KOPT-K1 (cell line): ENCODE measurements around the gene JMJD7.

Experiments
- H3K27ac ChIP-seq: fragments of 200-600 bp; sonication (generic); 2 replicates; pipeline ENCODE4 v1.5.1; 2016; ENCODE audit warnings: antibody characterized with exemption, mild to moderate bottlenecking, low read depth, low read length; ENCODE audit not compliant: poor library complexity, severe bottlenecking
- H3K36me3 ChIP-seq: fragments of 200-600 bp; sonication (generic); 2 replicates; pipeline ENCODE4 v1.5.1; 2017; ENCODE audit warnings: antibody characterized with exemption, mild to moderate bottlenecking, low read length, moderate library complexity; ENCODE audit not compliant: insufficient read depth
- H3K9me3 ChIP-seq: fragments of 200-600 bp; sonication (generic); 2 replicates; pipeline ENCODE4 v1.5.1; 2017; ENCODE audit warnings: antibody characterized with exemption, low read length, mild to moderate bottlenecking; ENCODE audit not compliant: insufficient read depth, poor library complexity, severe bottlenecking

Gene JMJD7

GRCh38 chr15:41827880-41828806 lies at the start of gene JMJD7:
Gene JMJD7, plus strand, starts transcription at chr15:41828092. Its CDS starts 33 bp downstream, at chr15:41828125.
- peak within 1 kb of the TSS; percentile 54 for H3K27ac ChIP-seq
- H3K36me3 ChIP-seq, result peaks cover 15% of the 10 kb centered on the region; the same call in 1 of the 2 replicates
- no peaks in the 10 kb centered on the region for H3K9me3 ChIP-seq

DNA sequence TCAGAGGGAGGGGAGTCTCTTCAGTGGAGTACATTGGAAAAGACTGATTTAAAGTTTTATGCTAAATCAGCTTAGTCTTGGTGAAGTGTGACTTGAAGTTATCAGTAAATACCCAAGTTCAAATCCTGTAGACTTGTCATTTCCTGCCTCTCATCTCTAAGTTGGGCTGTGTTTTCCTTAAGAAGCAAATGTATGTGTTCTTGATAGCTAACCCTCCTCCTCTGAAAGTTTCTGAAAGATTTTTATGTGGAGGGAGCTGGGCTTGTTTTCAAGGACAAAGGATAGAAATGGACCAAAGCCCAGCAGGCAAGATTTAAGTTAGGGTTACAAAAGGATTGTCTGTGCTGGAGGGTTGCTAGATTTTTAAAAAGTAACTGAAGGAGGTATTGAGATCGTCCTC lies 49.4 kb upstream of the JMJD7 start:
- H3K27ac ChIP-seq, result no peak overlapping the region
- no peaks in the 10 kb centered on the region for H3K9me3 ChIP-seq
- no peaks in the 10 kb centered on the region for H3K36me3 ChIP-seq

GRCh38 chr15:41779662-41780157 lies 48.2 kb upstream of the JMJD7 start:
- Histone ChIP-seq H3K9me3 (no peaks in the 10 kb centered on the region), H3K27ac (no peak overlapping the region), H3K36me3 (no peaks in the 10 kb centered on the region)

DNA sequence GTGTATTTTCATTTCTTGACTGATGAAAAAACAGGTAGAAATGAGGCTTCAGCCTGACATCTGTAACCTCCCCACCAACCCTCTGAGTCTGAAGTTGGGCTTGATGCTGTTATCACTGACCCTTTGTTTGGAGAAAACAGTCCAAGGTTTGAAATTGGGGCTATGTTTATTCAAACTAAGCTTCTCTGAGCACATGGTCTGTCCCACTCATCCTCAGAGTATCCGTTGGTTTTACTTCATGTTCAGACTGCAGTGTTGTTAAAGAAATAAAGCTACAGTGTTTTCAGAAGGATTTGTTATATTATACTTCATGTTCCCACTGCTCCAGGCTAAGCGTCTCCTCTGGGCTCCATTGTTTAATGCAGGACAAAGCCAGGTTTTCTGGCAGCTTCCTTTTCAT lies 47.6 kb upstream of the JMJD7 start:
- no peaks in the 10 kb centered on the region for H3K9me3 ChIP-seq
- no peak overlapping the region for H3K27ac ChIP-seq
- no peaks in the 10 kb centered on the region for H3K36me3 ChIP-seq

- no peak overlapping the region for H3K27ac ChIP-seq
- no peaks in the 10 kb centered on the region for H3K36me3 ChIP-seq
- no peaks in the 10 kb centered on the region for H3K9me3 ChIP-seq
Observed at GRCh38 chr15:41780727-41781126, 47.2 kb upstream of the JMJD7 start.

- Histone ChIP-seq H3K9me3 (no peaks in the 10 kb centered on the region), H3K27ac (no peak overlapping the region), H3K36me3 (no peaks in the 10 kb centered on the region)
Observed at GRCh38 chr15:41782371-41783282, 45.3 kb upstream of the JMJD7 start.

- Histone ChIP-seq H3K36me3 (no peaks in the 10 kb centered on the region), H3K9me3 (no peaks in the 10 kb centered on the region), H3K27ac (no peak overlapping the region)
Observed at GRCh38 chr15:41783296-41783695, 44.6 kb upstream of the JMJD7 start.

DNA sequence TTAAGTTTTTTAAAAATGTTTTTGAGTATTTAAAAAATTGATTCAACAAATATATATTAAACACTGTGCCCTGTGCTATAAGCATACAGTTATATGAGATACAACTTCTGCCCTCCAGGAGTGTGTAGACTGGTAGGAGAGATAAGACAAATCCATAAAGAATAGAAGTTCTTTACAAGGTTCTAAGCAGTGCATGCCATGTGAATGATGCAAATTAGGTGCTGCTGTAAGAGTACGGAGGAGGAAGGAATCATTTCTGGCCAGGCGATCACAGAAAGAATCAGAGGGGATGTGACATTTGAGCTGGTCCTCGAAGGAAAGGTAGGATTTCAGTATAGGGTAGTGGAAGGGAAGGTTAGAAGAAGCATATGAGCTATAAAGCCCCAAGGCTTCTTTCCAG lies 39.6 kb upstream of the JMJD7 start:
- H3K27ac ChIP-seq, result no peak overlapping the region
- no peaks in the 10 kb centered on the region for H3K36me3 ChIP-seq
- H3K9me3 ChIP-seq, result no peaks in the 10 kb centered on the region

- peak overlapping the region; percentile 25 for H3K27ac ChIP-seq
- no peaks in the 10 kb centered on the region for H3K36me3 ChIP-seq
- H3K9me3 ChIP-seq, result no peaks in the 10 kb centered on the region
Observed at GRCh38 chr15:41789236-41789635, 38.7 kb upstream of the JMJD7 start.

- H3K9me3 ChIP-seq, result no peaks in the 10 kb centered on the region
- H3K36me3 ChIP-seq, result no peaks in the 10 kb centered on the region
- H3K27ac ChIP-seq, result peak overlapping the region; percentile 25
Observed at GRCh38 chr15:41789662-41790061, 38.2 kb upstream of the JMJD7 start.

DNA sequence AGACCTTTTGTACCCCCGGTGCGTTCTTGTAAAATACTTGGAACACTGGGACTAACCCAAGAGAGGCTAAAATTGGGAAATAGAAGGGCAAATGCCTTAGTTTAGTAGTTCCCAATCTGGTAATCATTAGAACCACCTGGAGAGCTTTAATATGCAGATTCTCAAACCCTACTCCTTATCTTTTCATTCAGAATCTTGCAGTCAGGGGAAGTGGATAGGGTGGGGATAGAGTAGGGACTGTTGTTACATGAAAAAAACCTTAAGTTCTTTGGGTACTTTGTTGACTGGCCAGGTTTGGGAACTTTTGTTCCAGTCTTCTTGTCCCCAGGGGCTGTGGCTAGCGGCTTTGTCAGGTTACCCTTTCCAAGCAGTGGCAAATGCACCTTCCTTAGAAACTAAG lies 37.7 kb upstream of the JMJD7 start:
- Histone ChIP-seq H3K9me3 (no peaks in the 10 kb centered on the region), H3K27ac (peak overlapping the region; percentile 73)

DNA sequence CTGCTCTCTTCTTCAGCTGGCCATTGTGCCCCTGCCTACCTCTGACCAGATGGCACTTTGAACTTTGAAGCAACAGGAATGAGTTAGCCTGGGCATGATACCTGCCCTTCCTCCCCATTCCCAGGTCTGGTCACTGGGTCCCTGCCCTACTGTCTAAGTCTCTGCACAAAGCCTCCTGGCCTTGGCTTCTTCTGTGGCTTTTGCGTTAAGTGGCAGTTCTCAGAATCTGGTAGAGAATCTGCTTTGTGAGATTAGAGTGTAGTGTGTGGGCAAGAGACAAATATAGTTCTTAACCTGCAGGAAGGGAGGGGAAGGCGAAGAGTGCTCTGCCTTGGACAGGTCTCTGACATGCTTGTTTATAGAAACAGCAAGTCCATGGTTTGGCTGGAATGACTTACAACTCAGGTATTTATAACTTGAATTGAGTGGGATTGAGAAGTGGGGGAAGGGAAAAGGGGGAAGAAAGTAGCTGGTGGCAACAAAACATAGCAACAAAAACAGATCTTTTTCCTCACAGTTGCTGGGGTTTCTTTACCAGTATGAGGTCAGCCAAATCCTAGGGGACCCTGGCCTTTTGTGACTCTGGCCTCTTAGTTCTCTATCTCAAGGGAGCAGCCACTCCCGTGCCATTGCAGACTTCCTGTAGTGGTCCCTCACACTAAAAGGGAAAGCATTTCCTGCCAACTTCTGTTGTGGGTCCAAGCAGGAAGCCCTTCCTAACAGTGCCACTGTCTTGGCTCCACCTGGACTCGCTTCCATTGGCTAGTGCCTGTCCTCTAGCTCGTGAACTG lies 36.9 kb upstream of the JMJD7 start:
- H3K36me3 ChIP-seq, result no peaks in the 10 kb centered on the region
- peak overlapping the region; percentile 73 for H3K27ac ChIP-seq
- no peaks in the 10 kb centered on the region for H3K9me3 ChIP-seq

More for the DNA sequence above, 37.7 kb upstream of the JMJD7 start:
- H3K36me3 ChIP-seq, result no peaks in the 10 kb centered on the region

- Histone ChIP-seq H3K27ac (peak overlapping the region; percentile 73), H3K36me3 (no peaks in the 10 kb centered on the region), H3K9me3 (no peaks in the 10 kb centered on the region)
Observed at GRCh38 chr15:41791547-41791937, 36.4 kb upstream of the JMJD7 start.

DNA sequence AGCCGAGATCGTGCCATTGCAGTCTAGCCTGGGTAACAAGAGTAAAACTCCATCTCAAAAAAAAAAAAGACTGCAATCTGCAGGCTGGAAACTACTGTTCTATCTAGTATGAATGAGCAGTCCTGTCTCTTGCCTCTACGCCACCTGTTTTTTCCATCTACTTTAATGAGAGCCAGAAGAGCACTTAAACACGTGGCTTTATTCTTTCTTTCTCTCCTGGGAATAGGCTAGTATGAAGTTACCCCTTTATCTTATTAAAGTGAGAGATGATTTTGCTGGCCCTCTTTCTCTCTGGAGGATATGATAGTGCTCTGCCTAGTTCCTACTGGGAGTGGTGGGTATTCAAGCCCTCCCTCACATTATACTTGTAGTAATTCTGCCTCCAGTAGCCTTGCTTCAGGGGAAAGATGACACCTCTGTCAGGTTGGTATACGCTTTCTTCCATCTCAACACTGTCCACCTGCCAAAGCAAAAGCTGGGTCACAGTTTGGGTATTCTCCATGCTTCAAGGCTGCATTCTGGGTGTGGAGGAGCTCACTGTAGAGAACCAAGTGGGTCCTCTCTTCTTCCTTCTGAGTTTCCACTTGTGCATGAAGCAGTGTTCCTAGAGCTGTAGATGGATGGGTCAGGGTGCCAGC lies 35.8 kb upstream of the JMJD7 start:
- H3K36me3 ChIP-seq, result no peaks in the 10 kb centered on the region
- H3K27ac ChIP-seq, result no peak overlapping the region
- H3K9me3 ChIP-seq, result no peaks in the 10 kb centered on the region
